GM18517 (cell line): ENCODE data around the gene IGSF11.
A peak's percentile ranks its signal among the peaks of the same experiment; 100 is the strongest.
"Not testable (repeated sequence)": the region's sequence is repeated elsewhere in the genome, so short reads cannot be mapped to it uniquely, and the experiment has no call there.

Source experiments
- ATAC-seq: cut with Tn5 transposase; IDR thresholded peaks from one replicate; pipeline ENCODE4 v1.9.1; 2021; ENCODE audit warnings: mild to moderate bottlenecking, moderate library complexity; ENCODE audit not compliant: unreplicated experiment

Gene IGSF11

GRCh38 chr3:118889691-118890090 is 145.0 kb downstream of the IGSF11 start:
- ATAC-seq = no peak

GRCh38 chr3:118886708-118887107 is 147.9 kb downstream of the IGSF11 start:
- ATAC-seq = no peak

- ATAC-seq = peak; percentile 68
Measured at GRCh38 chr3:118884748-118885206, 149.9 kb downstream of the IGSF11 start.

- peak; percentile 69 for ATAC-seq
Measured at GRCh38 chr3:118882353-118882947, 152.2 kb downstream of the IGSF11 start.

- no peak for ATAC-seq
Measured at GRCh38 chr3:118868051-118868450, 166.6 kb downstream of the IGSF11 start.

GRCh38 chr3:118863731-118864322 is 170.8 kb downstream of the IGSF11 start:
- peak; percentile 65 for ATAC-seq

- no peak for ATAC-seq
Measured at GRCh38 chr3:118859950-118860349, 174.7 kb downstream of the IGSF11 start.

- ATAC-seq = not testable (repeated sequence)
Measured at GRCh38 chr3:118851466-118852193, 183.0 kb downstream of the IGSF11 start.

- ATAC-seq = no peak
Measured at GRCh38 chr3:118850687-118851086, 184.0 kb downstream of the IGSF11 start.
